Thoracic aorta (tissue), 2 donors: ENCODE measurements around the gene USH2A. TPM values are rescaled to one million over a fixed set of nuclear protein-coding genes. Genes with fewer than 3 reads are reported as not detected.
"Not testable (repeated sequence)": the region's sequence is repeated elsewhere in the genome, so short reads cannot be mapped to it uniquely, and the experiment has no call there.

Experiments
- ATAC-seq: fragments of 150-250 bp; one replicate; pipeline ENCODE4 v1.8.0; 2017; ENCODE audit warnings: low read depth; ENCODE audit not compliant: insufficient number of reproducible peaks, low FRiP score
- DNase-seq: peaks from one replicate; pipeline ENCODE4 v3.0.0-alpha.2; 2020; ENCODE audit warnings: low spot score
- H3K27ac ChIP-seq, 2 donors: fragments of 200-600 bp; sonication (generic); 1 replicate in 1 of 2; 2 replicates in 1 of 2; pipeline ENCODE4 v1.5.1; 2016; ENCODE audit warnings: mild to moderate bottlenecking in 2 of 2, moderate library complexity in 2 of 2
- H3K27me3 ChIP-seq: fragments of 200-600 bp; sonication (generic); replicated peaks from 2 replicates; pipeline ENCODE4 v1.6.0; 2016; ENCODE audit warnings: mild to moderate bottlenecking; ENCODE audit not compliant: insufficient read depth
- H3K36me3 ChIP-seq: fragments of 200-600 bp; sonication (generic); one replicate; pipeline ENCODE4 v1.5.1; 2016
- H3K4me1 ChIP-seq, 2 donors: fragments of 200-600 bp; sonication (generic); 1 replicate in 1 of 2; 2 replicates in 1 of 2; pipeline versions ENCODE4 v1.5.1 to v1.6.0; 2016; ENCODE audit warnings: low read depth in 2 of 2, mild to moderate bottlenecking in 1 of 2; ENCODE audit not compliant: control insufficient read depth in 1 of 2
- H3K4me3 ChIP-seq: fragments of 200-600 bp; sonication (generic); 2 replicates; pipeline ENCODE4 v1.5.1; 2016; ENCODE audit warnings: mild to moderate bottlenecking
- H3K9me3 ChIP-seq: fragments of 200-600 bp; sonication (generic); 2 replicates; pipeline ENCODE4 v1.5.1; 2016
- CTCF ChIP-seq: fragments of 200-600 bp; sonication (generic); IDR thresholded peaks from one replicate; pipeline ENCODE4 v1.5.1; 2019; ENCODE audit warnings: antibody characterized with exemption
- total RNA-seq, 2 donors: library from RNA; depleted of rRNA; stranded (reverse); fragments of >200 nt; gene quantifications; one replicate each; pipeline versions ENCODE4 v1.1.0 to v1.2.3, GENCODE V29; 2016

The USH2A gene
- total RNA-seq, 2 donors from 2014 or later = not detected

DNA sequence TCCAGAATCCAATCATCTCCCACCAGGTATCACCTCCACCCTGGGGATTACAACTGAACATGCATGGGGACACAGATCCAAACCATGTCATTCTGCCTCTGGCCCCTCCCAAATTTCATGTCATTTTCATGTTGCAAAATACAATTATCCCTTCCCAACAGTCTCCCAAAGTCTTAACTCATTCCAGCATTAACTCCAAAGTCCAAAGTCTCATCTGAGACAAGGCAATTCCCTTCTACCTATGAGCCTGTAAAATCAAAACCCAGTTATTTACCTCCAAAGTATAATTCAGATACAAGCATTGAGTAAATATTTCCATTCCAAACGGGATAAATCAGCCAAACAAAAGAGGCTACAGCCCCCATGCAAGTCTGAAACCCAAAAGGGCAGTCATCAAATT lies 73.1 kb downstream of the USH2A start:
- ATAC-seq = no peak
- no peaks in the 10 kb centered on the region for H3K27me3 ChIP-seq
- H3K9me3 ChIP-seq = no peaks in the 10 kb centered on the region
- no peak for DNase-seq
- no peak overlapping the region for H3K4me3 ChIP-seq
- H3K4me1 ChIP-seq = no peaks in the 10 kb centered on the region
- TF ChIP-seq CTCF = no peak
- no peak overlapping the region for H3K27ac ChIP-seq
- no peaks in the 10 kb centered on the region for H3K36me3 ChIP-seq

- ATAC-seq = no peak
- Histone ChIP-seq H3K9me3 (no peaks in the 10 kb centered on the region), H3K4me1 (no peaks in the 10 kb centered on the region), H3K36me3 (no peaks in the 10 kb centered on the region), H3K27ac (no peak overlapping the region), H3K27me3 (no peaks in the 10 kb centered on the region), H3K4me3 (no peak overlapping the region)
- TF ChIP-seq CTCF = no peak
- DNase-seq = no peak
Measured at GRCh38 chr1:216346526-216346925, 76.7 kb downstream of the USH2A start.

DNA sequence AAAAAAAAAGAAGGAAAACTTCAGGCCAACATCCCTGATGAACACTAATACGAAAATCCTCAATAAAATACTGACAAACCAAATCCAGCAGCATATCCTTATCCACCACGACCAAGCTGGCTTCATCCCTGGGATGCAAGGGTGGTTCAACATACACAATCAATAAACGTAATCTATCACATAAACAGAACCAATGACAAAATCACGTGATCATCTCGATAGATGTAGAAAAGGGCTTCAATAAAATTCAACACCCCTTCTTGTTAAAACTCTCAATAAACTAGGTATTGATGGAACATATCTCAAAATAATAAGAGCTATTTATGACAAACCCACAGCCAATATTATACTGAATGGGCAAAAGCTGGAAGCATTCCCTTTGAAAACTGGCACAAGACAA lies 82.7 kb downstream of the USH2A start:
- not testable (repeated sequence) for ATAC-seq, H3K36me3 ChIP-seq, H3K4me3 ChIP-seq, H3K9me3 ChIP-seq, H3K4me1 ChIP-seq, DNase-seq, H3K27ac ChIP-seq, H3K27me3 ChIP-seq

DNA sequence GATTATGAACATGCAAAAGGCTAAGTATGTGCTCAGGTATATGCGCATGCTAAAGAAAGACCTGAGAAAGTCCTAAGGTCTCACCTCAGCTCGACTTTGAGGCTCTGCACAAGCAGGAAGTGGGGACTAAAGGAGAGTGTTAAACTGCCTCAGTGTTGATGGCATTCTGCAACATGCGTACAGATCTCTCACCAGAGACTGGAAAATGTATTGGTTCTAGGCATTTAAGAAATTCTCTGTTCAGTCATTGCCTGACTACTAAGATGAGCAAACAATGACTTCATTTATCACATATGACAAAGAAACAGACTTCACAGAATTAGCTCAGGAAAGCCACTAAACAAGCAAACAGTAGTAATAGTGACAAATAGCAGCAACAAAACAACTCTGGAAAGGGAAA lies 90.8 kb downstream of the USH2A start:
- Histone ChIP-seq H3K36me3 (no peaks in the 10 kb centered on the region), H3K4me1 (no peaks in the 10 kb centered on the region), H3K27me3 (no peaks in the 10 kb centered on the region), H3K9me3 (no peaks in the 10 kb centered on the region), H3K4me3 (no peak overlapping the region), H3K27ac (no peak overlapping the region)
- TF ChIP-seq CTCF = no peak
- ATAC-seq (no peak), DNase-seq (no peak)

- Histone ChIP-seq H3K9me3 (no peaks in the 10 kb centered on the region), H3K27ac (no peak overlapping the region), H3K4me1 (no peaks in the 10 kb centered on the region), H3K4me3 (no peak overlapping the region), H3K27me3 (no peaks in the 10 kb centered on the region), H3K36me3 (no peaks in the 10 kb centered on the region)
- no peak for ATAC-seq
- no peak for DNase-seq
- no peak for TF ChIP-seq CTCF
Measured at GRCh38 chr1:216332003-216332402, 91.2 kb downstream of the USH2A start.

GRCh38 chr1:216331211-216331610 lies 92.0 kb downstream of the USH2A start:
- Histone ChIP-seq H3K27ac (no peak overlapping the region), H3K4me1 (no peaks in the 10 kb centered on the region), H3K27me3 (no peaks in the 10 kb centered on the region), H3K36me3 (no peaks in the 10 kb centered on the region), H3K9me3 (no peaks in the 10 kb centered on the region), H3K4me3 (no peak overlapping the region)
- ATAC-seq = no peak
- TF ChIP-seq CTCF = no peak
- DNase-seq = no peak
